CD4-positive, alpha-beta T cell treated with Interleukin-1 beta for 1 hour (primary cell): ENCODE data around the gene MSANTD4.
"Not testable (repeated sequence)": the region's sequence is repeated elsewhere in the genome, so short reads cannot be mapped to it uniquely, and the experiment has no call there.

ENCODE experiments used
- DNase-seq, 2 donors: peaks; one replicate each; pipeline ENCODE4 v3.0.0-alpha.2; 2020 to 2022

The MSANTD4 gene

GRCh38 chr11:106012744-106013143 lies 9.3 kb downstream of the MSANTD4 start:
- no peak for DNase-seq

- no peak for DNase-seq
Observed at GRCh38 chr11:106011481-106011880, 10.6 kb downstream of the MSANTD4 start.

- not testable (repeated sequence) for DNase-seq
Observed at GRCh38 chr11:106003094-106003493, 18.9 kb downstream of the MSANTD4 start.

GRCh38 chr11:106001304-106002012 lies 20.6 kb downstream of the MSANTD4 start:
- DNase-seq = no peak

GRCh38 chr11:105991888-105992287 lies 30.2 kb downstream of the MSANTD4 start:
- no peak for DNase-seq

GRCh38 chr11:105989124-105989523 lies 32.9 kb downstream of the MSANTD4 start:
- no peak for DNase-seq

GRCh38 chr11:105988197-105988596 lies 33.8 kb downstream of the MSANTD4 start:
- DNase-seq = no peak

GRCh38 chr11:105986554-105986953 lies 35.5 kb downstream of the MSANTD4 start:
- no peak for DNase-seq

- no peak for DNase-seq
Observed at GRCh38 chr11:105979997-105980703, 41.9 kb downstream of the MSANTD4 start.

- DNase-seq = no peak
Observed at GRCh38 chr11:105975128-105975527, 46.9 kb downstream of the MSANTD4 start.

- no peak for DNase-seq
Observed at GRCh38 chr11:105969756-105970155, 52.3 kb downstream of the MSANTD4 start.

- DNase-seq = no peak
Observed at GRCh38 chr11:105968021-105968697, 53.9 kb downstream of the MSANTD4 start.

- no peak for DNase-seq
Observed at GRCh38 chr11:105960252-105961245, 61.5 kb downstream of the MSANTD4 start.
